GM12892 (cell line): Measurements from ENCODE around the gene UVRAG.
A peak's percentile ranks its signal among the peaks of the same experiment; 100 is the strongest.

Source experiments
- POLR2AphosphoS5 ChIP-seq: IDR thresholded peaks from 2 replicates; pipeline ENCODE4 v1.6.1; 2011; ENCODE audit warnings: low read depth, low read length, control low read depth
- TAF1 ChIP-seq: IDR thresholded peaks from 2 replicates; pipeline ENCODE4 v1.6.1; 2011; ENCODE audit warnings: low read depth, mild to moderate bottlenecking, control low read depth, low read length, borderline replicate concordance

DNA sequence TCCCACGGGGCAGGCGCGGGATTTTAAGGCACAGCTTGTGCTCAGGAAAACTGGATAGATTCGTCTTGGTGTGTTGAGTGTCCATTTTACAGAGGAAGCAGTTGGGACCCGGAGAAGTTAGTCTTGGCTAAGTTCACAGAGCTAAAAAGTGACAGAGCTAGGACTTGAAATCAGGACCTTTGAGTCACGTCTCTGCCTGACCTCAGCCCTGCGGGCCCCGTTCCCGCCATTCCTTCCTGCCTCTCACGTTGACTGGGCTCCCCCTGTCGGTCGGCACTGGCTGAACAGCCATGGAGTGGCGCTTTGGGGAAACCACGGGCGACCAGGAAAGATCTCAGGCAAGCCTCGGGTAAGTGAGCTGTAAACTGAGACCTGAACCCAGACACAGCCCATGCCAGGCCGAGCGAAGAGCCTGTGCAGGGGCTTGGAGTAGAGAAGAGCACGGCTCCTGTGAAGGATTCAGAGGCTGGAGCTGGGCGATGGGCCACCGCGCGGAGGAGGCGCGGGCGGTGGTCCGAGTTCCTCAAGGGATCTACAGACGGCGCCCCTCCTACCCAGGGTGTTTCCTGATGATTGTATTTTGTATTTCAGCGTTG, 337.2 kb downstream of the UVRAG start:
- TF ChIP-seq TAF1 (0 out of 2 replicates have a peak, but pooled peaks have one; percentile 9), POLR2AphosphoS5 (no peak)
